ENCODE data around the gene FAM180A. TPM values are rescaled to one million over a fixed set of nuclear protein-coding genes. Genes with fewer than 3 reads are reported as not detected.

Gene FAM180A
- polyA plus RNA-seq, 1 donor from 2014 or later, result not detected

- Histone ChIP-seq H4K20me1 (ENCODE audit: insufficient read depth) (no peaks in the 10 kb centered on the region), H3K9ac (ENCODE audit: low read length) (no peak overlapping the region), H3K4me2 (ENCODE audit: low read length) (no peak overlapping the region), H3K27ac (ENCODE audit: low read length) (no peak overlapping the region), H3K9me2 (ENCODE audit: insufficient read depth, low read length) (no peaks in the 10 kb centered on the region), H3K9me3 (ENCODE audit: low read length) (no peaks in the 10 kb centered on the region), H3F3A (ENCODE audit: insufficient read depth, low read length, poor library complexity, severe bottlenecking) (no peaks in the 10 kb centered on the region), H2AFZ (ENCODE audit: low read depth, low read length) (no peak overlapping the region), H3K36me3 (ENCODE audit: insufficient read depth, low read length) (no peaks in the 10 kb centered on the region), H3K4me3 (ENCODE audit: low read length) (no peak overlapping the region), H3K27me3 (ENCODE audit: insufficient read depth, low read depth, low read length) (no peaks in the 10 kb centered on the region), H3K79me2 (replicated peaks; ENCODE audit: insufficient read depth, low read length) (no peaks in the 10 kb centered on the region)
- no peak for TF ChIP-seq TAF1 (IDR thresholded peaks at IDR 0.05; ENCODE audit: low read depth)
- TF ChIP-seq SMC3 (conservative IDR thresholded peaks at IDR 0.05; ENCODE audit: poor library complexity), result no peak
- TF ChIP-seq MXI1 (conservative IDR thresholded peaks at IDR 0.05; ENCODE audit: poor library complexity, severe bottlenecking), result no peak
- TF ChIP-seq EZH2 (IDR thresholded peaks at IDR 0.05; ENCODE audit: borderline replicate concordance, insufficient read depth, low read length, poor library complexity, severe bottlenecking), result no peak
- TF ChIP-seq RAD21 (conservative IDR thresholded peaks at IDR 0.05), result no peak
- TF ChIP-seq POLR2AphosphoS5 (IDR thresholded peaks at IDR 0.05), result no peak
- TF ChIP-seq CTCF (IDR thresholded peaks at IDR 0.05; ENCODE audit: poor library complexity, severe bottlenecking), result no peak
- TF ChIP-seq REST (IDR thresholded peaks at IDR 0.05; ENCODE audit: borderline replicate concordance), result no peak
Observed at GRCh38 chr7:135706038-135706742, 42.4 kb downstream of the FAM180A start.

- Histone ChIP-seq H3K4me3 (ENCODE audit: low read length) (no peak overlapping the region), H3K79me2 (replicated peaks; ENCODE audit: insufficient read depth, low read length) (no peaks in the 10 kb centered on the region), H3K4me2 (ENCODE audit: low read length) (no peak overlapping the region), H3K27ac (ENCODE audit: low read length) (no peak overlapping the region), H3K9me3 (ENCODE audit: low read length) (no peaks in the 10 kb centered on the region), H3K27me3 (ENCODE audit: insufficient read depth, low read depth, low read length) (no peaks in the 10 kb centered on the region), H4K20me1 (ENCODE audit: insufficient read depth) (no peaks in the 10 kb centered on the region), H2AFZ (ENCODE audit: low read depth, low read length) (no peak overlapping the region), H3K36me3 (ENCODE audit: insufficient read depth, low read length) (no peaks in the 10 kb centered on the region), H3F3A (ENCODE audit: insufficient read depth, low read length, poor library complexity, severe bottlenecking) (no peaks in the 10 kb centered on the region), H3K9me2 (ENCODE audit: insufficient read depth, low read length) (no peaks in the 10 kb centered on the region), H3K9ac (ENCODE audit: low read length) (no peak overlapping the region)
- TF ChIP-seq MXI1 (conservative IDR thresholded peaks at IDR 0.05; ENCODE audit: poor library complexity, severe bottlenecking) (no peak), RAD21 (conservative IDR thresholded peaks at IDR 0.05) (no peak), POLR2AphosphoS5 (IDR thresholded peaks at IDR 0.05) (no peak), CTCF (IDR thresholded peaks at IDR 0.05; ENCODE audit: poor library complexity, severe bottlenecking) (no peak), REST (IDR thresholded peaks at IDR 0.05; ENCODE audit: borderline replicate concordance) (no peak), EZH2 (IDR thresholded peaks at IDR 0.05; ENCODE audit: borderline replicate concordance, insufficient read depth, low read length, poor library complexity, severe bottlenecking) (no peak), EP300 (conservative IDR thresholded peaks at IDR 0.05; ENCODE audit: poor library complexity, severe bottlenecking) (no peak), SMC3 (conservative IDR thresholded peaks at IDR 0.05; ENCODE audit: poor library complexity) (no peak), TAF1 (IDR thresholded peaks at IDR 0.05; ENCODE audit: low read depth) (no peak)
Observed at GRCh38 chr7:135704698-135705097, 43.9 kb downstream of the FAM180A start.
